Psoas muscle (tissue), 8 donors: ENCODE measurements around the gene ALG12. TPM values are rescaled to one million over a fixed set of nuclear protein-coding genes. Genes with fewer than 3 reads are reported as not detected.
A peak's percentile ranks its signal among the peaks of the same experiment; 100 is the strongest.

ENCODE experiments used
- ATAC-seq, 4 donors: fragments of 200-7000 bp; cut with Tn5 transposase; one replicate each; pipeline ENCODE4 v1.9.1; 2020; ENCODE audit warnings: moderate library complexity in 3 of 4, mild to moderate bottlenecking in 2 of 4
- DNase-seq, 2 donors: peaks; one replicate each; pipeline ENCODE4 v3.0.0-alpha.2; 2020
- H3K27ac ChIP-seq: fragments of 200-600 bp; one replicate; pipeline ENCODE4 v1.8.0; 2022
- H3K27me3 ChIP-seq, 3 donors: fragments of 200-600 bp in 1 of 3; one replicate each; pipeline versions ENCODE4 v1.6.1 to v1.8.0; 2013 to 2022; ENCODE audit warnings: low read length in 2 of 3, mild to moderate bottlenecking in 2 of 3, moderate library complexity in 1 of 3; ENCODE audit not compliant: insufficient read depth in 3 of 3
- H3K36me3 ChIP-seq, 2 donors: fragments of 200-600 bp in 1 of 2; one replicate each; pipeline versions ENCODE4 v1.6.1 to v1.8.0; 2013 to 2022; ENCODE audit warnings: low read depth in 1 of 2, mild to moderate bottlenecking in 1 of 2, moderate library complexity in 1 of 2; ENCODE audit not compliant: insufficient read depth in 1 of 2
- H3K4me1 ChIP-seq: fragments of 200-600 bp; one replicate; pipeline ENCODE4 v1.8.0; 2022
- H3K4me3 ChIP-seq: fragments of 200-600 bp; one replicate; pipeline ENCODE4 v1.8.0; 2022; ENCODE audit warnings: mild to moderate bottlenecking
- H3K9me3 ChIP-seq: fragments of 200-600 bp; one replicate; pipeline ENCODE4 v1.8.0; 2022
- WGBS, 3 donors: extraction: QIAGEN DNeasy Blood & Tissue Kit; methylation state at CpG; one replicate each; pipeline versions ENCODE4 v1.1.6 to v1.1.7; 2013; 5-methylcytosine and 5-hydroxymethylcytosine counted together
- intact Hi-C, 2 donors: fragments of 100-400 bp; cut with DNase I; formaldehyde crosslinking; loops; one replicate each; pipeline versions ENCODE4 v1.11.0 to v1.14.2; 2022
- polyA plus RNA-seq, 3 donors: library from polyadenylated mRNA; stranded (reverse); fragments of 200-250 nt; gene quantifications; one replicate each; pipeline ENCODE4 v1.2.3, GENCODE V29; 2013
- total RNA-seq, 4 donors: library from RNA; stranded (reverse); fragmentation: NEBNext Ultra II Directional in 2 of 4; extraction: Animal tissue kit (Norgen Biotek cat#: 25700) in 2 of 4; gene quantifications; one replicate each; pipeline versions ENCODE4 v1.2.1 to v1.2.4, GENCODE V29; 2021 to 2023
- TF ChIP-seq, protein P1 (sequence below): fragments of 200-600 bp; IDR thresholded peaks from one replicate; pipeline ENCODE4 v1.8.0; 2022; ENCODE audit warnings: antibody characterized with exemption
- donor health status: healthy with polysubstance abuse.
- donor health status: DM: no; HTN: no; CAD: no; lungs with moderate emphysema.
- donor health status: Bipolar disorder and iron deficiency.
- donor health status: healthy.
- donor health status: DM: yes; HTN: yes; CAD: no.
- donor health status: DM: no; HTN: no; CAD: no.
- donor health status: DM: no; HTN: no; CAD: no.
- donor health status: DM: yes; HTN: yes; CAD: no.

Gene ALG12
- total and polyA plus RNA-seq, 7 donors, result 6.5 to 11.0 (median 8.2) TPM

DNA sequence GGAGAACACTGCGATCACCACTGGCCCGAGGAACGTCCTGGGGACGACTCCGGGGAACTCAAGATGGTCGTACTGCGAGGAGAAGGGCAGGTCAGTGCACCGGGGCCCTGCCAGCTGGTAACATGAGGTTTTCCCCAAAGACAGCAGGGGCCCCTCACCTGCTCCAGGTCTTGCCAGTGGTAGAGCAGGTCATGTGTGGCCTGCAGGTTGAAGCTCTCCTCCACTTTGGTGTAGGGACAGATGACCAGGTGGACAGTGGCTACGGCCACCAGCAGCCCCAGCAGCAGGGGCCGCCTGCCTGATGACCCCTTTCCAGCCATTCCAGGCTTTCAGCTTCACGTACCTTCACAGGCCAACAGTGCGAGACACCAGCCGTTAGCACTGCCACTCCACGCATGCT, 4.8 kb downstream of the ALG12 start:
- Histone ChIP-seq H3K27me3 (no peaks in the 10 kb centered on the region), H3K4me1 (peaks cover 7% of the 10 kb centered on the region), H3K4me3 (no peak overlapping the region), H3K27ac (no peak overlapping the region), H3K36me3 (peaks cover 2 to 51% of the 10 kb centered on the region in 2 donors), H3K9me3 (no peaks in the 10 kb centered on the region)
- 93 to 96% (median 93%) methylated on average over 14 of the region's 14 CpGs for WGBS, 3 donors
- intact Hi-C loops, result loop anchor here in 1 of 2 donors (10.0 kb wide), 1 partner anchor 59 kb away; the partner anchor contains the start of gene ZBED4
- ATAC-seq (no peak), DNase-seq (peak in 1 of 2 donors; percentile 17)
- TF ChIP-seq, protein P1, sequence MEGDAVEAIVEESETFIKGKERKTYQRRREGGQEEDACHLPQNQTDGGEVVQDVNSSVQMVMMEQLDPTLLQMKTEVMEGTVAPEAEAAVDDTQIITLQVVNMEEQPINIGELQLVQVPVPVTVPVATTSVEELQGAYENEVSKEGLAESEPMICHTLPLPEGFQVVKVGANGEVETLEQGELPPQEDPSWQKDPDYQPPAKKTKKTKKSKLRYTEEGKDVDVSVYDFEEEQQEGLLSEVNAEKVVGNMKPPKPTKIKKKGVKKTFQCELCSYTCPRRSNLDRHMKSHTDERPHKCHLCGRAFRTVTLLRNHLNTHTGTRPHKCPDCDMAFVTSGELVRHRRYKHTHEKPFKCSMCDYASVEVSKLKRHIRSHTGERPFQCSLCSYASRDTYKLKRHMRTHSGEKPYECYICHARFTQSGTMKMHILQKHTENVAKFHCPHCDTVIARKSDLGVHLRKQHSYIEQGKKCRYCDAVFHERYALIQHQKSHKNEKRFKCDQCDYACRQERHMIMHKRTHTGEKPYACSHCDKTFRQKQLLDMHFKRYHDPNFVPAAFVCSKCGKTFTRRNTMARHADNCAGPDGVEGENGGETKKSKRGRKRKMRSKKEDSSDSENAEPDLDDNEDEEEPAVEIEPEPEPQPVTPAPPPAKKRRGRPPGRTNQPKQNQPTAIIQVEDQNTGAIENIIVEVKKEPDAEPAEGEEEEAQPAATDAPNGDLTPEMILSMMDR, result no peak

- DNase-seq, result peak in 1 of 2 donors; percentile 43
- intact Hi-C loops, result loop anchor here in 1 of 2 donors (10.0 kb wide), 1 partner anchor 58 kb away; the partner anchor contains the start of gene ZBED4
Observed at GRCh38 chr22:49913026-49913425, 5.2 kb downstream of the ALG12 start.

GRCh38 chr22:49911881-49912625, 6.2 kb downstream of the ALG12 start:
- DNase-seq, result peak in 1 of 2 donors; percentile 30
- intact Hi-C loops, result loop anchor here in 1 of 2 donors (10.0 kb wide), 1 partner anchor 57 kb away; the partner anchor contains the start of gene ZBED4
- no peaks in the 10 kb centered on the region for H3K27me3 ChIP-seq
- H3K4me3 ChIP-seq, result no peak overlapping the region
- peaks cover 2% of the 10 kb centered on the region for H3K4me1 ChIP-seq
- ATAC-seq, result no peak
- peaks cover 4 to 62% of the 10 kb centered on the region in 2 donors for H3K36me3 ChIP-seq
- WGBS, 3 donors, result 93 to 95% (median 94%) methylated on average over 30 of the region's 30 CpGs
- no peaks in the 10 kb centered on the region for H3K9me3 ChIP-seq
- H3K27ac ChIP-seq, result no peak overlapping the region
- TF ChIP-seq, protein P1, result no peak

More at GRCh38 chr22:49913026-49913425, 5.2 kb downstream of the ALG12 start:
- H3K36me3 ChIP-seq, result peaks cover 2 to 52% of the 10 kb centered on the region in 2 donors
- ATAC-seq, result no peak
- TF ChIP-seq, protein P1, result no peak
- 92 to 95% (median 94%) methylated on average over 14 of the region's 14 CpGs for WGBS, 3 donors
- no peak overlapping the region for H3K27ac ChIP-seq
- no peak overlapping the region for H3K4me3 ChIP-seq
- H3K27me3 ChIP-seq, result no peaks in the 10 kb centered on the region
- no peaks in the 10 kb centered on the region for H3K9me3 ChIP-seq
- H3K4me1 ChIP-seq, result peaks cover 7% of the 10 kb centered on the region

- DNase-seq, result peak in 1 of 2 donors; percentile 43
- Histone ChIP-seq H3K4me1 (no peaks in the 10 kb centered on the region), H3K9me3 (no peaks in the 10 kb centered on the region), H3K4me3 (no peak overlapping the region), H3K27ac (no peak overlapping the region), H3K36me3 (peaks cover 4 to 73% of the 10 kb centered on the region in 2 donors), H3K27me3 (no peaks in the 10 kb centered on the region)
- 90 to 93% (median 92%) methylated on average over 27 of the region's 27 CpGs for WGBS, 3 donors
- intact Hi-C loops, result loop anchor here in 1 of 2 donors (10.0 kb wide), 1 partner anchor 56 kb away; the partner anchor contains the start of gene ZBED4
- TF ChIP-seq, protein P1, result no peak
- ATAC-seq, result no peak
Observed at GRCh38 chr22:49910229-49911155, 7.7 kb downstream of the ALG12 start.
